Thyroid gland (tissue), 4 donors: Measurements from ENCODE around the gene CDYL2.

Experiments
- POLR2A ChIP-seq, 2 donors: fragments of 450-650 bp; IDR thresholded peaks; one replicate each; pipeline ENCODE4 v1.6.1; 2017; ENCODE audit warnings: antibody characterized with exemption in 2 of 2, mild to moderate bottlenecking in 2 of 2, moderate library complexity in 1 of 2
- TF ChIP-seq, protein P1 (sequence below), 6 experiments: fragments of 200-600 bp in 3 of 6; fragments of 450-650 bp in 3 of 6; sonication (generic) in 3 of 6; IDR thresholded peaks; one replicate each; pipeline ENCODE4 v1.5.1; 2016 to 2019; ENCODE audit warnings: antibody characterized with exemption in 6 of 6, mild to moderate bottlenecking in 2 of 6, inconsistent platforms in 1 of 6, moderate library complexity in 1 of 6

GRCh38 chr16:80587071-80587470 is 217.3 kb downstream of the CDYL2 start:
- TF ChIP-seq, protein P1, sequence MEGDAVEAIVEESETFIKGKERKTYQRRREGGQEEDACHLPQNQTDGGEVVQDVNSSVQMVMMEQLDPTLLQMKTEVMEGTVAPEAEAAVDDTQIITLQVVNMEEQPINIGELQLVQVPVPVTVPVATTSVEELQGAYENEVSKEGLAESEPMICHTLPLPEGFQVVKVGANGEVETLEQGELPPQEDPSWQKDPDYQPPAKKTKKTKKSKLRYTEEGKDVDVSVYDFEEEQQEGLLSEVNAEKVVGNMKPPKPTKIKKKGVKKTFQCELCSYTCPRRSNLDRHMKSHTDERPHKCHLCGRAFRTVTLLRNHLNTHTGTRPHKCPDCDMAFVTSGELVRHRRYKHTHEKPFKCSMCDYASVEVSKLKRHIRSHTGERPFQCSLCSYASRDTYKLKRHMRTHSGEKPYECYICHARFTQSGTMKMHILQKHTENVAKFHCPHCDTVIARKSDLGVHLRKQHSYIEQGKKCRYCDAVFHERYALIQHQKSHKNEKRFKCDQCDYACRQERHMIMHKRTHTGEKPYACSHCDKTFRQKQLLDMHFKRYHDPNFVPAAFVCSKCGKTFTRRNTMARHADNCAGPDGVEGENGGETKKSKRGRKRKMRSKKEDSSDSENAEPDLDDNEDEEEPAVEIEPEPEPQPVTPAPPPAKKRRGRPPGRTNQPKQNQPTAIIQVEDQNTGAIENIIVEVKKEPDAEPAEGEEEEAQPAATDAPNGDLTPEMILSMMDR (IDR thresholded peaks at IDR 0.05) = no peak
- TF ChIP-seq POLR2A (IDR thresholded peaks at IDR 0.05) = no peak
